PC-3 (cell line): ENCODE measurements around the gene ATP10A. TPM values are rescaled to one million over a fixed set of nuclear protein-coding genes. Genes with fewer than 3 reads are reported as not detected.

Experiments used
- ATAC-seq: fragments of 200-7000 bp; cut with Tn5 transposase; 2 replicates; pipeline ENCODE4 v1.9.1; 2020; ENCODE audit warnings: mild to moderate bottlenecking, moderate library complexity
- BruUV-seq: library from RNA; stranded (reverse); fragments of 400-500 nt; replicated peaks from 2 replicates; lab custom pipeline; 2021; lab: Mats Ljungman, UMichigan
- CTCF ChIA-PET: fragments of 300-600 bp; sonication (Branson Sonifier 250); formaldehyde crosslinking; loops from one replicate; lab custom pipeline; 2022; ENCODE audit warnings: antibody characterized with exemption; lab: Charles Lee
- POLR2A ChIA-PET: fragments of 300-600 bp; sonication (Branson Sonifier 250); formaldehyde crosslinking; loops from one replicate; lab custom pipeline; 2022; ENCODE audit warnings: antibody characterized with exemption; ENCODE audit not compliant: unreplicated experiment; lab: Charles Lee
- DNase-seq: peaks from one replicate; pipeline ENCODE4 v3.0.0-alpha.2; 2015
- H2AFZ ChIP-seq: fragments of 300-600 bp; sonication (generic); 2 replicates; pipeline ENCODE4 v1.6.0; 2016; ENCODE audit warnings: antibody characterized with exemption, low read length
- H3F3A ChIP-seq: fragments of 300-600 bp; sonication (generic); one replicate; pipeline ENCODE4 v1.6.0; 2017; ENCODE audit warnings: antibody characterized with exemption, low read length, control low read depth, mild to moderate bottlenecking; ENCODE audit not compliant: unreplicated experiment
- H3K27ac ChIP-seq: fragments of 300-600 bp; sonication (generic); 2 replicates; pipeline ENCODE4 v1.5.1; 2016; ENCODE audit warnings: mild to moderate bottlenecking, low read length
- H3K27me3 ChIP-seq: fragments of 300-600 bp; sonication (generic); 2 replicates; pipeline ENCODE4 v1.6.1; 2016; ENCODE audit warnings: low read length, mixed read lengths
- H3K36me3 ChIP-seq: fragments of 300-600 bp; sonication (generic); 2 replicates; pipeline ENCODE4 v1.6.1; 2016; ENCODE audit warnings: low read depth, mixed run types, low read length, mixed read lengths
- H3K4me1 ChIP-seq: fragments of 300-600 bp; sonication (generic); 2 replicates; pipeline ENCODE4 v1.5.1; 2016; ENCODE audit warnings: low read length; ENCODE audit not compliant: insufficient read depth
- H3K4me2 ChIP-seq: fragments of 300-600 bp; sonication (generic); 2 replicates; pipeline ENCODE4 v1.6.0; 2016; ENCODE audit warnings: low read length
- H3K4me3 ChIP-seq: fragments of 300-600 bp; sonication (generic); 2 replicates; pipeline ENCODE4 v1.5.1; 2016; ENCODE audit warnings: mild to moderate bottlenecking, low read length, mixed read lengths
- H3K79me2 ChIP-seq: fragments of 300-600 bp; sonication (generic); 2 replicates; pipeline ENCODE4 v1.6.1; 2017; ENCODE audit warnings: low read length, mixed read lengths
- H3K9ac ChIP-seq: fragments of 300-600 bp; sonication (generic); 2 replicates; pipeline ENCODE4 v1.6.0; 2016; ENCODE audit warnings: mild to moderate bottlenecking, low read length
- H3K9me2 ChIP-seq: fragments of 300-600 bp; sonication (generic); replicated peaks from 2 replicates; pipeline ENCODE4 v1.6.1; 2016; ENCODE audit warnings: mixed run types, low read length, mixed read lengths
- H3K9me3 ChIP-seq: fragments of 300-600 bp; sonication (generic); 2 replicates; pipeline ENCODE4 v1.6.1; 2016; ENCODE audit warnings: low read length, mixed read lengths
- H4K20me1 ChIP-seq: fragments of 300-600 bp; sonication (generic); 2 replicates; pipeline ENCODE4 v1.6.1; 2016; ENCODE audit warnings: low read length, mixed read lengths
- EZH2 ChIP-seq: fragments of 300-600 bp; sonication (generic); IDR thresholded peaks from one replicate; pipeline ENCODE4 v1.6.1; 2017; ENCODE audit warnings: antibody characterized with exemption, mild to moderate bottlenecking, low read length; ENCODE audit not compliant: unreplicated experiment
- EZH2phosphoT487 ChIP-seq: fragments of 300-600 bp; sonication (generic); IDR thresholded peaks from 2 replicates; pipeline ENCODE4 v1.6.1; 2018; ENCODE audit warnings: mild to moderate bottlenecking, antibody characterized with exemption, low read length, borderline replicate concordance
- intact Hi-C: fragments of 100-400 bp; cut with micrococcal nuclease; formaldehyde crosslinking; loops from 2 replicates; pipeline ENCODE4 v1.9.0; 2023
- total RNA-seq: library from RNA; depleted of rRNA; stranded (reverse); fragments of >200 nt; gene quantifications from 2 replicates; pipeline ENCODE4 v1.2.3, GENCODE V29; 2014
- TF ChIP-seq, protein P1 (sequence below): fragments of 300-600 bp; sonication (generic); conservative IDR thresholded peaks from 2 replicates; pipeline ENCODE4 v1.5.1; 2017; ENCODE audit warnings: antibody characterized with exemption, low read depth, mild to moderate bottlenecking, low read length

Gene ATP10A
- total RNA-seq, 1 experiment from 2014 or later: 2.6 TPM

DNA sequence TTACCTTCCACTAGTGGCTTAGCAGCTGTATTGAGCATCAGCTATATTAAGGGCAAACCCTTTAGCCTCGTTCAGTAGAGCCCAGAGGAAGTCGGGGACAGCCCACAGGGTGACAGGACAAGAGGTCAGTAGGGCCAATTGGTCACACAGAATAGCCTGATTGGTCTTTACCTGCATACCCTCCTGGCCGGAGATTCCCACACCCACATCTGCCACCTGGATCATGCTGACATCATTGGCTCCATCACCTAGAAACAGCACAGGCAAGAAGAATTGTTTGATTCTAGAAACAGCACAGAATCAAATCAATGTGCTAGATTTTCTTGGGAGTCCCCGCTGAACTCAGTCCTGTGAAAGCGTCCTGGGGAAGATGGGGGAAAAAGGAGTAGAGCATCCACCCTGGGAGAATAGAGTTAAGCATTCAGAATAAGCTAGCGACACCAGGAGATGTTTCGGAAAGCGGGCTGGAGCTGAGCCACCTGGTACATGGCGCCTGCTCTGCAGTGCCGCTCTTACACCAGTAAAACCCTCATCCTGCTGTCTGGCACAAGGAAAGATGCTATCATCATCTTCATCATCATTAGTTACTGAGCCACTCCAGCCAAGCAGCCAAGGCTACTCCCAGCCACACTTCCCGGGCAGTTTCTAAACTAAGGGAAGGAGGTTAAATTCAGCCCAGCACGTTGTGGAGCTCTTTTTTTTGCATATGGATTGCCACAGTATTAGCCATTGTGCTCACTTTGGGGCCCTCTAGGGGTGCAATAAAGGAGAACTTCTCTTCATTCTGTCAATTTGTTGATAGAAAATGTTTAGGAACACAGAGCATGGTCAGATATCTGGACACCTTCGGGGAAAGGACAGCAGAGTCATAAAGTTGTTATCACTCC lies 171.3 kb downstream of the ATP10A start:
- no peak for TF ChIP-seq EZH2
- TF ChIP-seq, protein P1, sequence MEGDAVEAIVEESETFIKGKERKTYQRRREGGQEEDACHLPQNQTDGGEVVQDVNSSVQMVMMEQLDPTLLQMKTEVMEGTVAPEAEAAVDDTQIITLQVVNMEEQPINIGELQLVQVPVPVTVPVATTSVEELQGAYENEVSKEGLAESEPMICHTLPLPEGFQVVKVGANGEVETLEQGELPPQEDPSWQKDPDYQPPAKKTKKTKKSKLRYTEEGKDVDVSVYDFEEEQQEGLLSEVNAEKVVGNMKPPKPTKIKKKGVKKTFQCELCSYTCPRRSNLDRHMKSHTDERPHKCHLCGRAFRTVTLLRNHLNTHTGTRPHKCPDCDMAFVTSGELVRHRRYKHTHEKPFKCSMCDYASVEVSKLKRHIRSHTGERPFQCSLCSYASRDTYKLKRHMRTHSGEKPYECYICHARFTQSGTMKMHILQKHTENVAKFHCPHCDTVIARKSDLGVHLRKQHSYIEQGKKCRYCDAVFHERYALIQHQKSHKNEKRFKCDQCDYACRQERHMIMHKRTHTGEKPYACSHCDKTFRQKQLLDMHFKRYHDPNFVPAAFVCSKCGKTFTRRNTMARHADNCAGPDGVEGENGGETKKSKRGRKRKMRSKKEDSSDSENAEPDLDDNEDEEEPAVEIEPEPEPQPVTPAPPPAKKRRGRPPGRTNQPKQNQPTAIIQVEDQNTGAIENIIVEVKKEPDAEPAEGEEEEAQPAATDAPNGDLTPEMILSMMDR: 0 out of 2 replicates have a peak, but pooled peaks have one; percentile 28
- Histone ChIP-seq H3K9me2 (no peaks in the 10 kb centered on the region), H3K36me3 (no peaks in the 10 kb centered on the region), H2AFZ (no peak overlapping the region), H3K27ac (no peak overlapping the region), H3K4me1 (0 out of 2 replicates have a peak, but pooled peaks cover 6% of the 10 kb centered on the region), H3F3A (no peaks in the 10 kb centered on the region), H3K27me3 (no peaks in the 10 kb centered on the region), H4K20me1 (no peaks in the 10 kb centered on the region), H3K4me2 (no peak overlapping the region; the same call in 1 of the 2 replicates), H3K9ac (no peak overlapping the region), H3K79me2 (no peaks in the 10 kb centered on the region), H3K9me3 (no peaks in the 10 kb centered on the region), H3K4me3 (no peak overlapping the region)
- DNase-seq (no peak), ATAC-seq (no peak)
- POLR2A ChIA-PET: no interaction called here
- intact Hi-C loops: no loop called here
- BruUV-seq: no TSS peak
- CTCF ChIA-PET: no interaction called here

DNA sequence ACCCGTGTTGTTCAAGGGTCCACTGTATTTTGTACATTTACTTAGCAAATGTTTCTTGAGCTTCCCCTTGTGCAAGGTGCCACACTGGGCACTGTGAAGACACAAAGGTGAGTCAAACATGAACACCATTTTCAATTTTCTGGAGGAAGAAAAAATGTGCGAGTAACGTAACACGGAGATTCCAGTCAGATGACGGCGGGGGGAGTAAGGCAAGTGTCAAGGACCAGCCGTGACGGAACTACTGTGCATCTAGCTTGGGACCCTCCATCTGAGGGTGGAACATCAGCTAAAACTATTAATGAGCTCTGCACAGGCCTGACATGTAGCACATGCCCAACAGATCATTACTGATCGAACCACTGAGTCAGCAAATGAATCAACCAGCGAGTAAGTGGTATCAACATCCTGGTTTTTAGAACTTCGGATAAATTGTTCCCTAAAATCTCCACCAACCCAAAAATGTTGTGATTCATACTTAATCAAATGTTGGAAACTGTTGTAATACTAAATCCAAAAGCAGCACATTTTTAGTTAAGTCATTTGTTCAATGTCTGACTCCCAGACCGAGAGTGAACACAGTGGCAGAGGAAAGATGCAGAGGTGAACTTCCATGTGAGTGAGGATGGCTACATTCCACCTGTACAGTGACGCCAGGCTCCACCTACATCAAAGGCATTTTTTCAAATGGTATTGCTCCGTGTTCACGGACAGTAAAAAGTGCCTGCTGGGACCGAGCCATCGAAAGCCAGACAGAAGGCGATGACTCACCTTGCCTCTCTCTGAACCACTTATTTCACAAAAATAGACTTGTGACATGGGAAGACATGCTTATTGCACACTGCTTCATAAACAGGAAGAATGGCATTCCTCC lies 172.2 kb downstream of the ATP10A start:
- no peak overlapping the region for H3K27ac ChIP-seq
- H3K4me2 ChIP-seq: peak overlapping the region; percentile 43; the same call in 1 of the 2 replicates
- H3F3A ChIP-seq: no peaks in the 10 kb centered on the region
- H2AFZ ChIP-seq: 0 out of 2 replicates have a peak overlapping the region, but pooled peaks have one; percentile 21
- H3K4me1 ChIP-seq: 0 out of 2 replicates have a peak, but pooled peaks cover 6% of the 10 kb centered on the region
- no peaks in the 10 kb centered on the region for H3K36me3 ChIP-seq
- no TSS peak for BruUV-seq
- no peak for TF ChIP-seq EZH2phosphoT487
- TF ChIP-seq EZH2: no peak
- TF ChIP-seq, protein P1: no peak
- POLR2A ChIA-PET: no interaction called here
- no peaks in the 10 kb centered on the region for H3K27me3 ChIP-seq
- no peaks in the 10 kb centered on the region for H3K9me3 ChIP-seq
- ATAC-seq: peak; percentile 38
- no peaks in the 10 kb centered on the region for H3K9me2 ChIP-seq
- H4K20me1 ChIP-seq: no peaks in the 10 kb centered on the region
- no peak overlapping the region for H3K9ac ChIP-seq
- H3K79me2 ChIP-seq: no peaks in the 10 kb centered on the region
- intact Hi-C loops: no loop called here
- CTCF ChIA-PET: no interaction called here
- peak; percentile 75 for DNase-seq
- H3K4me3 ChIP-seq: no peak overlapping the region
